ENCODE measurements around the gene SKI. TPM values are rescaled to one million over a fixed set of nuclear protein-coding genes. Genes with fewer than 3 reads are reported as not detected.

Gene SKI
- total RNA-seq, 1 donor from 2014 or later: 38.8 TPM

DNA sequence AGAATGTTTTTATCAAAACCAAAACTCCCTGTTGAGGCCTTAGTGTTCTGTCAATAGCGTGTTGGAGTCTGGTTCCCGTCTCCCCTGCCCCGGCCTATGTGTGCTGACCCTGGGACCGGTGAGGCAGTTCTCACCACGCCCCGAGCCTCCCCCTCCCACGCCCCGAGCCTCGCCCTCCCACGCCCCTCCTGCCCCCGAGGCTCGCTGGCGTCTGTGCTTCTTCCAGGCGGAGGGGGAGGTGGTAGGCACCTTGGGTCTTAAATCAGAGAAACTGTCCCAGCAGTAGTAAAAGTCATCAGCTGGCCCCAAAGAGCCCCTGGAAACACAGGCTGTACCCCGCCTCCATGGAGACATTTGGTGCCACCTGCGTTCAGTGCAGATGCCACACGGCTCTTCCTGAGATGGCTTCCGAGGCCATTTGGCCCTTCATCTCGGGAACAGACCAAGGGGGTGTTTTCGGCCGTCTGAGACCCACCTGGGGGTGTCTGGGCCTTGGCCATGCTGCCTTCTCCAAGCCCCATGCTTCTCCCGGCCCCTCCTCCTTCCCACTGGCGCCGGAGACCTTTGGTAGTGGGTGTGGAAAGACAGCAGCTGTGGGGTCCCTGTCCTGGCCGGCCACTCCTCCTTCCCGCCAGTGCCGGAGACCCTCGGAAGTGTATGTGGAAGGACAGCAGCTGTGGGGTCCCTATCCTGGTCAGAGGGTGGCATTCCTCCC lies 44.7 kb downstream of the SKI start:
- ATAC-seq (no peak), DNase-seq (ENCODE audit: low spot score) (no peak)

DNA sequence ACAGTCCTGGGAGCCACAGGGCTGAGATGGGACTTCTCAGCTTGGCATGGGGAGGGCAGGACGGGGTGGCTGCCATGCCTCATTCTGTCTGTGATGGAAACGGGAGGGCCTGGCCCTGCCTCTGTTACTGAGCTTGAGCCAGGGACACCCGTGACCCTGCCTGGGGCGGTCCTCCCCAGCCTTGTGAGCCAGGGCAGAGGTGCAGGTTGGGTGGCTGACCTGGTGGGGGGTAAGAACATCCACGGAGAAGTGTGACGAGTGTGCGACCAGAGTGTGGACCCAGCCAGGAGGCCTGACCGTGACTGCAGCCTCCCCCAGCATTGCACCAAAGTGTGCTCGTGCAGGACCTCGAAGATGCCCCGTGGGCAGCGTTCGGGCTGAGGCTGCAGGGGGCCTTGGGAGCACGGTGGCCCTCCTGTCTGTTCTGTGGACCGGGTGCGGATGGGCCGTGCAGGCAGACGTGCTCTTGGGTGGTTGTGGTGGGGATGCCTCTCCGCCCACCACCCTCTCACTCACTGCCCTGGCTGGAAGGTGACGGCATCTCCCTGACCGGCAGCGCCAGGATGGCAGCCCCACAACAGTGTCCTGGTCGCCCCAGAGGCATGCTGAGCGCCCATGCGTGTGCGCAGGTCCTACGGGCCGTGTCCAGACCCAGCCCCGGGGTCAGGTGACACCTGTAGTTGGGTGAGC lies 45.4 kb downstream of the SKI start:
- ATAC-seq (no peak), DNase-seq (ENCODE audit: low spot score) (no peak)

DNA sequence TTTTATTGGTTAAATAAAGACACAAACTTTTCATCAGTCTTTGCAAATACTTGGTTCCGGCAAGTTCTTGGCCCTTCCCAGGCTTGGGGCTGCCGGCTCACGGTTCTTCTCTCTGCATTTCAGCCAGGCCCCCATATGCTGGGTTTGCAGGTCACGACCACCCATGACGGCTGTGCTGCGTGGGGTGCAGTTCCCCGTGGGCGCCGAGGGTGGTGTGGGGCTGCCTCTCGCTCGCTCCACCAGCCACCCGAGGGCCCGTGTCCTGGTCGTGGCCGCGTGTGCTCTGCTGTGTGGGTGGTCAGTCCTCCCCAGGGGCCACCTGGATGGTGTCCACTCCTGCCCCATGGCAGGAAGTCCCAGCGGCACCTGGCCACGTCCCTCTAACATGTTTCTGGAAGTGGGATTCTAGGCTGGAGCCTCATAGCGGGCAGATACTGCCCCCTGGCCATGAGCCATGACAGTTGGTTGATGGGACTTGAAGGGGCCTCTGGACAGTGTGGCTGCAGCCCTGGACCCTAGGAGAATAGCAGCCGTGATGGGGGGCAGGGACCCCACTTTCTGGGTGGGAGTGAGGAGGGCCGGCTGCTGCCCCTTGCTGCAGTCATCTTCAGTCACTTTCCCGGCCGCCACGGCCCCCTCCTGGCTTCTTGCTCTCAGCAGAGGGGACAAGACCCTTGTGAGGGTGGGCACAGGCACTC lies 46.3 kb downstream of the SKI start:
- ATAC-seq (no peak), DNase-seq (ENCODE audit: low spot score) (no peak)

GRCh38 chr1:2274929-2275475 lies 46.9 kb downstream of the SKI start:
- ATAC-seq (no peak), DNase-seq (ENCODE audit: low spot score) (no peak)

GRCh38 chr1:2275796-2276536 lies 47.8 kb downstream of the SKI start:
- no peak for DNase-seq (ENCODE audit: low spot score)
- peak; percentile 1 for ATAC-seq

DNA sequence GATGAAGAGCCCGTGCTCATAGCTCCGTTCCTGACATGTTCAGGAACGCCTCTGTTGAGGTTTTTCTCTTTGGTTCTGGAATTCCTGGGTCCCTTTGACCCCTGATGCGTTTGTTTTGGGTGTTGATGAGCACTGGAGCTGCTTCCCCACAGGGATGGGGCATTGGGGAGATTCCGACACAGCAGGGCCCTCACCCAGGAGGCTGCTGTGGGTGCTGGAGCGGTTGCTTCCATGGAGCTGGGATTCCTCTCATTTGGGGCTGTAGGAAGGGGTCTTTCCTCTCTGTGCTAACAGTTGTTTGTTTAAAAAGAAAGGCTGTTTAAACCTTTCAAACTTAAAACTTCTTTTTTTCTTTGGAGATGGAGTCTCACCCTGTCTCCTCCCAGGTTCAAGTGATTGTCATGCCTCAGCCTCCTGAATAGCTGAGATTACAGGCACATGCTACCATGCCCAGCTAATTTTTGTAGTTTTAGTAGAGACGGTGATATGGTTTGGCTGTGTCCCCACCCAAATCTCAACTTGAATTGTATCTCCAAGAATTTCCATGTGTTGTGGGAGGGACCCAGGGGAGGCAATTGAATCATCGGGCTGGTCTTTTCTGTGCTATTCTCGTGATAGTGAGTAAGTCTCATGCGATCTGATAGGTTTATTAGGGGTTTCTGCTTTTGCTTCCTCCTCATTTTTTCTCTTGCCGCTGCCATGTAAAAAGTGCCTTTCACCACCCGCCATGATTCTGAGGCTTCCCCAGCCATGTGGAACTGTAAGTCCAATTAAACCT lies 48.9 kb downstream of the SKI start:
- no peak for DNase-seq (ENCODE audit: low spot score)
- no peak for ATAC-seq

DNA sequence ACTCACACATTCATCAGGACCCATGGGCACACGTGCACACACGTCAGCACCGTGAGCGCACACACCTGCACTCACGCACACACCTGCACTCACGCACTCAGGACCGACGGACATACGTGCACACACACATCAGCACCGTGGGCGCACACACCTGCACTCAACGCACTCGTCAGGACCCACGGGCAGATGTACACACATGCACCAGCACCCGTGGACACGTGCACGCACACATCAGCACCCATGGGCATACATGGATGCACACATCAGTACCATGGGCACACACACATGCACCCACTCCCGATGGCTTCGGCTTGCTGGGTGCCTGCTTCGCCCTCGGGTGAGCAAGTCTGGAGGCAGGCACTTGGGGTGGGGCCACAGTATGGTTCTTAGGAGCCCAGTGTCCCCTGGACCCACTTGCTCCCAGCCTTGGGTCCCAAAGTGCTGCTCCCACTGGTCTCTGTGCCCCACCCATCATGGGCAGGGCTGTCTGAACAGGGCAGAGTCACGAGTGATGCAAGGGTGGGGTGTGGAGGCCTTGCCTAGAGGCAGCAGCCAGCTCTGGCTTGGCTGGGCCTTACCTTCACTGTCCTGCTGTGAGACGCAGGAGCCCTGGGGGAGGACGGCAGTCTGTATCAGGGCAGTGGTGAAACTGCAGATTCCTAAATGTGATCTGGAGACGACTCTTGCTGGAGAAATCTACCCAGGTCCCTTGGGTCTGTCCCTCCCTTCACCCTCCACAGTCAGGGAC lies 49.8 kb downstream of the SKI start:
- ATAC-seq (peak; percentile 57), DNase-seq (ENCODE audit: low spot score) (no peak)

DNA sequence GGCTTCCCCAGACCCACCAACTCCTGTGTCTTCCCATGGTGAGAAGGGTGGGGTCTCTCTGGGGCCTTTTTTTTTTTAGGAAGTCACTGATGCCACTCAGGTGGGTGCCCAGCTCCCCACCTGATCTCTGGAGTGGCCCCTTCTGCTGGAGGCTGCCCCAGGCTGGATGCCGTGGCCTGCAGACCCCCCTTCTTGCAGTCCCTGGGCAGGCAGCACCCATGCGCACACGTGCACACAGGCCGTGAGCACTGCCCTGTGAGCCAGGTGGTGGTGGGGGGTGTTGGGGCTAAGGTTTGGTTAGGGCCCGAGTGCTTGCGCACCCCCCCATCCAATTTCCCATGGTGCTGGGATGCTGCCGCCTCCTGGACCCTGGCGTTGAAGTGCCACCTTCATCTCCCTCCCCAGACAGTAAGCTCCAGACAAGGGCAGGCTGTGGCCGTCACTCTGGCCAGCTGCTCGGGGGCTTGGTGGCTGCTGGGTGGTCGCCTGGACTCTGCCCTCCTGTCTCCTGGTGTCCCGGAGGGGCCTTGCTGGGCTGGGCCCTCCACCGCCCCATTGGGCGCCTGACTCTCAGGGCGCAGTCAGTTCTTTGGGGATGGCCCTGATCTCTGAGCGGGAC lies 50.6 kb downstream of the SKI start:
- no peak for DNase-seq (ENCODE audit: low spot score)
- ATAC-seq: no peak

DNA sequence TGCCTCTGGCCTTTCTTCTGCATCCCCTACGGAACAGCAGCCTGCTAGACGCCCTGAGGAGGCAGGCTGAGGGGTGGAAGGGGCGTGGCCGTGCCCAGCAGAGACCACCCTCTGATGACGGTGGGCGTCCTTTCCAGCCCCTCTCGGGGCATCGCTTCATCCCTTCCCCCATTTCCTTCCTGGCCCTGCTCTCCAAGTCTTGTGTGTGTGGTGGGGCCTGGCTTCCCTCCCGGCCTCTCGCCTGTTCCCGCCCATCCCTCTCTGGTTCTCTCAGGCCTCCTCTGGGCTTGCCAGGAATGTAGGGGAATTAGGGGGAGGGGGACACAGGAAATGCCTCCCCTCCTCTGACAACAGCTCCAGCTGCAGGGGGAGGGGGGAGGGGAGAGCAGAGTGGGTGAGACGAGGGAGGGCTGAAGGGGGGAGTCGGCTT lies 51.1 kb downstream of the SKI start:
- ATAC-seq (peak; percentile 22), DNase-seq (ENCODE audit: low spot score) (no peak)

DNA sequence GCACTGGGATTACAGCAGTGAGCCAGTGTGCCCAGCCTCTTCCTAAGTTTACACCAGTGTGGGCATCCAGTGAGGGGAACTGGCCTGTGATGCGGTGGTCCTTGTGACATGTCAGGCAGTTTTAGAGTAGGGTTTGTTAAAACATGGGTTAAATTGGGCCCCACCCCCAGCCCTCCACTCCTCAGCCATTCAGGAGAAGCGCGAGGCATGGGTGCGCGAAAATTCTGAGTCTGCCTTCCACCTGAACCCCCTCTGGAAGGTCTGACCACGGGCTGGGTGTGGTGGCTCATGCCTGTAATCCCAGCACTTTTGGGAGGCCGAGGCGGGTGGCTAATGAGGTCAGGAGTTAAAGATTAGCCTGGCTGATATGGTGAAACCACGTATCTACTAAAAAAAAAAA lies 51.7 kb downstream of the SKI start:
- peak; percentile 53 for ATAC-seq
- no peak for DNase-seq (ENCODE audit: low spot score)

GRCh38 chr1:2282556-2283270 lies 54.6 kb downstream of the SKI start:
- DNase-seq (ENCODE audit: low spot score) (no peak), ATAC-seq (no peak)

DNA sequence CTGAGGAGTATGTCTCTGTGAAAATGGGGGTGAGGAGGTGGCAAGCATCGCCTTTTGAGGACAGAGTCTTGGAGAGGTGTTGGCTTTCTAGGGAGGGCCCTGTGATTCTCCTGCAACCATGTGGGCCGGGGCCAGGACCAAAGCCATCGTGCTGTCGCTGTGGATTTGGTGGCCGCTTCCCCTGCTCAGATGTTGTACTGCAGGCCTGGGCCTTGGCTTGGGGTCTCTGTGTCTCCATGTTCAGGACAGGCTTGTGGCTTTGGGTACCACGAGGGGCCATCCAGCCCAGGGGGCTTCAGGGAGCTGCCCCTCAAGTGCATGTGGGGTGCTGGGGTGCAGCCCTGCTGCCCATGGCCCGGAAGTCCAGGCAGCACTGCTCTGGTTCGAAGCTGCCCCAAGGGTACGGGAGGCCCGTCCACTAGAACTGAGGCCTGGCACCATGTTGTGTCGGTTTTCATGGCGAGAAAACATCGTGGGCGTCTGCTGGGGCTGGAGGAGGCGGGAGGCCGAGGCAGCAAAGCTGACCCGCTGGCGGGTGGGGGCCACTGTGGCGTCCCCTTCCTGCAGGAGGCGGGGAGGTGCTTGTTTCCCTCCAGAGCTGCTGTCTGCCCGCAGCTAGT lies 55.4 kb downstream of the SKI start:
- ATAC-seq (no peak), DNase-seq (ENCODE audit: low spot score) (no peak)

DNA sequence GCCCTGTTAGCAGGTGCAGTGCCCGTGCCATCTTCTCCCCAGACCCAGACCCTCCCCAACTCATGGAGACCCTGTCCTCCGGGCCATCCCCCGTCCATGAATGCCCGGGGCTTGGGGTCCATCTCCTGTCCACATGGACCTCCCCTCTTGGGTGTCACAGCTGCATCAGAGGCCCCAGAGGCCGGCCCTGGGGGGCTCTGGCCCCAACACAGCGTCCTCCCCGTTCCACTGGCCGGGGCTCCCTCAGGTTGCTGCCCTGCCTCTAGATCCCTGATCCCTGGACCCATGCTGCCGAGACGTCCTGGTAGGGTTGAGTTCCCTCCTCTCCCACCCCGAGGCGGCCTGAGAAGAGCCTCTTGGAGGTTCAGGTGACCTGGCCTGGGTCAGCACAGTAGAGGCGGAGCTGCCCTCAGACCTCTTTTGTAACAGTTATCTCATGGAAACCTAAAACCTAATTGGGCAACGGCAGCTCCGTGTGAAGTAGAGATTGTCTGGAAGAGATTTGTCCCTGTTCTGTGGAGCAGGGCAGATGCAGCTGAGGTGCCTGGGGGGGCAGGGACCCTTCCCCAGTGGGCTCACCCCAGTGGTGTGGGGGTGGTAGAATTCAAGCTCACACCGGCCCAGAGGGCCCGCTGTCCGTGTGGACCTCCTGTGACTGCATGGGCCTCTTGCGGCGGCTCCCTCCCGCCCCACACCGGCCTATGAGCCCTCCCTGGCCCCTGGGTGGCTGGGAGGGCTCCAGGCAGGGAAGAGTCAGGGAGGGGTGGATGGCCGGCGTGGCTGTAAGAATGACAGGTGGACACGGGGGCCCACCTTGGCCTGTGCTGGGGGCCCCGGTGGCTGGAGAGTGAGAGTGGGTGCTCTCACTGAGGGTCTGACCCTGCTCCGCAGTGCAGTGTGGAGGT lies 56.1 kb downstream of the SKI start:
- DNase-seq (ENCODE audit: low spot score): peak; percentile 73
- ATAC-seq: peak; percentile 75

DNA sequence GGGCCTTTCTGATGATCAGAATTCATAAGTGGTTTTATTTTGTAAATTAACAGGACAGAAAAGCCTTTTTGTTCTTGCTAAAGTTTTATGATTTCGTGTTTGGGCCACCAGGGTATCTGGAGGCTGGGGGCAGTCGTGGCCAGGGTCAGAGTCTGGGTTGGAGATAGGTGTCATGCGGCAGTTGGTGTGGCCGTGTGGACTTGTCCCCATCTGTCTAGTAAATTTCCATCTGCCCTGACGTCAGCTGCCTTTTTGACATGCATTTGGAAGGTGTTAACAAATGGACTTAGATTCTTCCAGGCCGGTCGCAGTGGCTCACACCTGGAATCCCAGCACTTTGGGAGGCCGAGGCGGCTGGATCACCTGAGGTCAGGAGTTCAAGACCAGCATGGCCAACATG lies 56.8 kb downstream of the SKI start:
- DNase-seq (ENCODE audit: low spot score): no peak
- ATAC-seq: peak; percentile 43

GRCh38 chr1:2286923-2287322 lies 58.8 kb downstream of the SKI start:
- DNase-seq (ENCODE audit: low spot score) (no peak), ATAC-seq (no peak)

DNA sequence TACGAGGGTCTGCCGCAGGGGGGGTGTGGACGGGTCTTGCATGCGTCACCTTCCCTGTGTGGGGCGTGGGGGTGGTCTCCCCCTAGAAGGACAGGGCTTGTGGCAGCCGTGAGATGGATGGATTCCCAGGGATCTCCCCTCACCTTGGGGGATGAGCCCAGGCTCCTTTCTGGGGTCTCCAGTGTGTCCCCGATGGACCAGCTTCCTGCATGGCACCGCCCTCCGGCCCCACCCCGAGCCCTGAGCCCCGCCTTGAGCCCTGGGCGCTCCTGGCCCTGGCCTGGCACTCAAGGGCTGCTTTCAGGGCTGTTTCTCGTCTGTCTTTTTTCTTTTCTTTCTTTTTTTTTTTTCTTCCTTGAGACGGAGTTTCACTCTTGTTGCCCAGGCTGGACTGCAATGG lies 59.5 kb downstream of the SKI start:
- ATAC-seq: no peak
- DNase-seq (ENCODE audit: low spot score): no peak

DNA sequence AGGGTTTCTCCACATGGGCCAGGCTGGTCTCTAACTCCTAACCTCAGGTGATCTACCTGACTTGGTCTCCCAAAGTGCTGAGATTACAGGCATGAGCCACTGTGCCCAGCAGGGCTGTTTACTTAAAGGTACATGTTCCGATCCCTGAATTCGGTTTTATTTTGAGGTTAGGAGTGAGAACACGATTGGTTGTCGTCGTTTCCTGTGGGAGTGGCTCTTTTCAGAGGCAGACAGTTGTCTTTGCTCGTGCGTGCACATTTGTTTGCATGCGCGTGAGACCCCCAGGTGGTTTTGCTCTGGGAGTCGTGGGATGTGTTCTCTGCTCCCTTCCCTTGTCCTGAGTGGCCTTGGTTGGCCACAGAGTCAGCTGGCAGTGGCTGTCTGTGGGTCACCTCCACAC lies 60.2 kb downstream of the SKI start:
- ATAC-seq (no peak), DNase-seq (ENCODE audit: low spot score) (no peak)

Data from left lobe of liver (tissue), 2 donors.